ENCODE measurements around the gene BTBD17.
A peak's percentile ranks its signal among the peaks of the same experiment; 100 is the strongest.

BTBD17 gene

DNA sequence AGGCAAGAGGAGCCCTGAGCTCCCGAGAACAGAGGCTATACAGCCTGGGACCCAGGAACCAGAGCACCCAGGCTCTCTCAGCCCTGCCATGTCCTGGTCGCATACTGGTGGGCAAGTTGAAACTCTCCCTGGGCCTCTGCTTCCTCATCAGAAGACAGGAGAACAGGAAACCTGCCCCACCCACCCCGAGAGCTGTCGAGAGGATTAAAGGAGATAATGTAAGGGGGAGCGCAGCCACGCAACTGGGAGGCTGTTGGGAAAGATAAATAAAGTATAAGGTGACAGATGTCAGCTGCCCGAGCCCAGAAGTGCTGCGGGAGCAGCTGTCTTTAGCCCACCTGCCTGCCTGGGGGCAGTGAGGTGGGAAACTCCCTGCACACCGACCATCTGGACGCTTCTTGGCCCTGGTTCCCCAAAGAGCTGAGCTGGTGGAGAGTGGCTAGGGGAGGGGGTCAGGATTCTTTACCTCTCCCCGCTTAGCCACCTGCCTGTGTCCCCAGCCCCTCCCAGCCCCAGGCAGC is 28.8 kb downstream of the BTBD17 start:
- DNase-seq (ENCODE audit: insufficient read length, low spot score) = no peak
- no peak for FAIRE-seq
- TF ChIP-seq POU2F2 (IDR thresholded peaks at IDR 0.05; ENCODE audit: low read depth, low read length) (no peak), POLR2AphosphoS5 (IDR thresholded peaks at IDR 0.05; ENCODE audit: low read depth, low read length) (no peak), SPI1 (IDR thresholded peaks at IDR 0.05; ENCODE audit: low read depth, low read length) (no peak), PAX5 (IDR thresholded peaks at IDR 0.05; ENCODE audit: insufficient read depth, low read length, severe bottlenecking) (no peak), POLR2A (IDR thresholded peaks at IDR 0.05; ENCODE audit: low read depth, low read length) (no peak), TAF1 (IDR thresholded peaks at IDR 0.05; ENCODE audit: low read depth, low read length) (no peak)

DNA sequence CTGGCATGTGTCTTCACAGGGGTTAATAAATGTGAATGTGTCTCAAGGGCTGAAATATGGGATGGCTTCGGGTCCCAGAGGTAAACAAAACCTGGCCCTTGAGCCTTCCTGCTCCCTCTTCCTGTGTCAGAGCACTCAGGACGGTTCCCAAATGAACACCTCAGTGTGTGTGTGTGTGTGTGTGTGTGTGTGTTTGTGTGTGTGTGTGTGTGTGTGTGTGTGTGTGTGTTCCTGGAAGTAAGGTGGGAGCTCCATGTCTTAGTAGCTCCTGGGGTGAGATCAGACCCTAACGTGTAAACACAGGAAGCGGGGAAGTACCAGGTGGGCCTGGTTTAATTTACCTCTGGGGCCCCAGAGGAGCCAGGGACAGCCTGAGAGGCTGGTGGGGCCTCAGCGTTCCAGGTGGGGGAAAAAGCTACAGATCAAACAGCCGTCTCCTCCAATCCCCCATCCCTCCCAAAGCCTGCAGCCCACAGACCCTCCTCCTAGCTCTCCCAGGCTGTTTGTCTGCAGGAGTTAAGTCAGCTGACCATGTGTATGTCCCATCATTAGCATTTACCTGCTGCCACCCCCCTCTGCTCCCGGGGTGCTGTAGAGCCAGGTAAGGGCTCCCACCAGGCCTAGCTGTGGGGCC is 29.5 kb downstream of the BTBD17 start:
- FAIRE-seq (peak; percentile 23), DNase-seq (ENCODE audit: insufficient read length, low spot score) (no peak)
- TF ChIP-seq PAX5 (IDR thresholded peaks at IDR 0.05; ENCODE audit: insufficient read depth, low read length, severe bottlenecking) (no peak), TAF1 (IDR thresholded peaks at IDR 0.05; ENCODE audit: low read depth, low read length) (no peak)

DNA sequence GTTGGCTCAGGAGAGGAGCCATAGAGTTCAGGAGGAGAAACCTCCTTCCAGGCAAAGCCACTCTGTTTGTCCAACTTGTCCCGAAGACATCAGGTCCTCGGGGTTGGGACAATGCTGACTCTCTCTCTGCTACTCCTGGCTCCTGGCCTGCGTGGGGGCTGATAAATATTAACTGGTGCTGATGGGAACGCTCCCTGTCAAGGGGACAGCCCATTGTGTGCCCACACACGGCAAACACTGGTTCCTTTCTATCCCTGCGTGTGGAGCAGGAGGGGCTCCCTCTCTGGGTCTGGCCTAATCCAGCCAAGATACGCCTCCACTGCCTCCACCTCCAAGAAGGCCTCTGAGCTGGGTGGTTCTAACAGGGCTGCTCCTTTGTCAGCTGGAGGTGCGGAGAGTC is 31.2 kb downstream of the BTBD17 start:
- TF ChIP-seq TAF1 (IDR thresholded peaks at IDR 0.05; ENCODE audit: low read depth, low read length) (no peak), POLR2A (IDR thresholded peaks at IDR 0.05; ENCODE audit: low read depth, low read length) (no peak), PAX5 (IDR thresholded peaks at IDR 0.05; ENCODE audit: insufficient read depth, low read length, severe bottlenecking) (no peak), POU2F2 (IDR thresholded peaks at IDR 0.05; ENCODE audit: low read depth, low read length) (no peak), POLR2AphosphoS5 (IDR thresholded peaks at IDR 0.05; ENCODE audit: low read depth, low read length) (no peak), SPI1 (IDR thresholded peaks at IDR 0.05; ENCODE audit: low read depth, low read length) (no peak)
- DNase-seq (ENCODE audit: insufficient read length, low spot score) (no peak), FAIRE-seq (no peak)

DNA sequence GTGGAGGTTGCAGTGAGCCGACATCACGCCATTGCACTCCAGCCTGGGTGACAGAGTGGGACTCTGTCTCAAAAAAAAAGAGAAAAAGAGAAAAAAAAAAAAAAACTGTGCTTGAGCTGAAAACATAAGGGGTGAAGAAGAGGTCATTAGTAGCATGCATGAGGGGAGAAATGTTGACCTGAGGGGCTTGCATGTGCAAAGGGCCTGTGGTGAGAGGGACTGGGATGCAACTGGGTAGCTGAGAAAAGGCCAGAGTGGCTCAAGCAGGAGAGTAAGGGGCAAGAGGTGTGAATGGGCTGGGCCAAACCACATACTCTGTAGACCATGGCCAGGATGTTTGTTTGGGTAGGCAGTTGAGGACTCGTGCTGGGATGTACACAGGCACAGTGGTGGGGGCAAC is 32.3 kb downstream of the BTBD17 start:
- DNase-seq (ENCODE audit: insufficient read length, low spot score) (no peak), FAIRE-seq (no peak)
- no peak for TF ChIP-seq SPI1 (IDR thresholded peaks at IDR 0.05; ENCODE audit: low read depth, low read length)
- no peak for TF ChIP-seq POU2F2 (IDR thresholded peaks at IDR 0.05; ENCODE audit: low read depth, low read length)
- TF ChIP-seq PAX5 (IDR thresholded peaks at IDR 0.05; ENCODE audit: insufficient read depth, low read length, severe bottlenecking) = no peak
- TF ChIP-seq POLR2A (IDR thresholded peaks at IDR 0.05; ENCODE audit: low read depth, low read length) = no peak
- no peak for TF ChIP-seq TAF1 (IDR thresholded peaks at IDR 0.05; ENCODE audit: low read depth, low read length)
- no peak for TF ChIP-seq POLR2AphosphoS5 (IDR thresholded peaks at IDR 0.05; ENCODE audit: low read depth, low read length)

DNA sequence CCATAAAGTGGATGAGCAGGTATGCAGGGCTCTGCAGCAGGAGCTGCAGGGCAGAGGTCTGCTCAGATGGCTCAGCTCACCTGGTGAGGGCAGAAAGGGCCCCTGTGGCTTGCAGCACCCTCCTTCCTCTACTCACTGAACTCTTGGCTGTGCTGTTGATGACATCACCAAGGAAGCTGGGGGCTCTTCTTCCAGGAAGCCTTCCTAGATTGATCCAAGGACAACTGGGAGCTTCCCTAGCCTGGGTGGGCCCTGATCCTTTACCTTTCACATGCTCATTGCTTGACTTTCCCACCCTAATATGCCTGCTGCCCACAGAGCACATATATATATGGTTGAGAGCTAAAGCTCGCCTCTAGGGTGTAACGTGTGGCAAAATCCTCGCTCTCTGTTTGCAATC is 33.2 kb downstream of the BTBD17 start:
- TF ChIP-seq PAX5 (IDR thresholded peaks at IDR 0.05; ENCODE audit: insufficient read depth, low read length, severe bottlenecking) (no peak), TAF1 (IDR thresholded peaks at IDR 0.05; ENCODE audit: low read depth, low read length) (no peak), POLR2AphosphoS5 (IDR thresholded peaks at IDR 0.05; ENCODE audit: low read depth, low read length) (no peak)
- FAIRE-seq = peak; percentile 16
- DNase-seq (ENCODE audit: insufficient read length, low spot score) = no peak

DNA sequence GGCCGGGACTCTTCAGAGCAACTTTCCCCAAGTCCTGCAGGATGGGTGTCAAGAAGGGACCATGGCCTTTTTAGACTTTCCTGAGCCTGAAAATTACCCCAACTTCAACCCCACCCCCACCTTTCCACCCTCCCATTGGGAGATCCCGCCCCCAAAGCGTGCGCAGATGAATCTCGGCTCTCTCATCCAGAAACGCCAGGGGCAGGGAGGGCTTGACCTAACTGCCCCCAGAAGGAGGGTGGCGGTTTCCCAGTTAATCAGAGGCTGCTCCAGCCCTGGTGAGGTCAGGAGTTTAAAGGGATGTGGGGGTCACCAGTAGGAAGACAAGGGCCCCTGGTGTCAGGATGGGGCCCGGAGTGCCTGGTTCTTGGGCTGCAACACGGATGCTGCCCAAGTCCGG is 35.2 kb downstream of the BTBD17 start:
- FAIRE-seq (no peak), DNase-seq (ENCODE audit: insufficient read length, low spot score) (no peak)
- TF ChIP-seq POU2F2 (IDR thresholded peaks at IDR 0.05; ENCODE audit: low read depth, low read length) (no peak), TAF1 (IDR thresholded peaks at IDR 0.05; ENCODE audit: low read depth, low read length) (no peak), POLR2AphosphoS5 (IDR thresholded peaks at IDR 0.05; ENCODE audit: low read depth, low read length) (no peak), POLR2A (IDR thresholded peaks at IDR 0.05; ENCODE audit: low read depth, low read length) (no peak), PAX5 (IDR thresholded peaks at IDR 0.05; ENCODE audit: insufficient read depth, low read length, severe bottlenecking) (no peak)

DNA sequence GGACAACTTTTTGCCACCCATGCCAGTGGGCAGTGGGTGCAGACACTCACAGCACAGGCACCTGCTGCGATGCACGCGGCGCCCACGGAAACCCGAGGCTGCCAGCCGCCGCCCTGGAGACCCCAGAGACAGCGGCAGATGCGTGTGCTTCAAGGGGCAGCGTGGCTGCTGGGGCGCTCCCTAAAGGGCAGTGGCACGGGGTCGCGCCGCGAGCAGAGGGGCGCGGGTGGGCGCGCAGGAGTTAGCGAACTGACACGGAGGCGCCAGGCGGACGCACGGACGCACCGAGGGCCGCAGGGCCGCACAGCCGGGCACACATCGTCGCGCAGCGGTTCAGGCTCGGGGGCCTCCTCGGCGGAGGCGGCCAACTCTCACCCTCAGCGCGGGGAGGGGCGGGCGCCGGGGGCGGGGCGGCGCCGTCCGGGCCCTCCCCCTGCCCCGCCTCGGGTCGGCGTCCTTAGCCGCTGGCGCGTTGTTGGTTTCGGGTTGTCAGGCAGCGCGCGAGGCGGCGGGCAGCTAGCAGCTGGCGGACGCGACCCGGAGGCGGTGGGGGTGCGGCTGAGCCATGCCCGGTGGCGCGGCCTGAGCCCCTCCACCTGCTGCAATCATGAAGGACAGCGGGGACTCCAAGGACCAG is 35.8 kb downstream of the BTBD17 start, which contains the start of gene KIF19:
Gene KIF19, plus strand, starts transcription at position 484 of the 637 bp plus-strand sequence. Its CDS starts 124 bp downstream, at position 608.
- DNase-seq (ENCODE audit: insufficient read length, low spot score) = peak; percentile 95
- peak; percentile 92 for FAIRE-seq

DNA sequence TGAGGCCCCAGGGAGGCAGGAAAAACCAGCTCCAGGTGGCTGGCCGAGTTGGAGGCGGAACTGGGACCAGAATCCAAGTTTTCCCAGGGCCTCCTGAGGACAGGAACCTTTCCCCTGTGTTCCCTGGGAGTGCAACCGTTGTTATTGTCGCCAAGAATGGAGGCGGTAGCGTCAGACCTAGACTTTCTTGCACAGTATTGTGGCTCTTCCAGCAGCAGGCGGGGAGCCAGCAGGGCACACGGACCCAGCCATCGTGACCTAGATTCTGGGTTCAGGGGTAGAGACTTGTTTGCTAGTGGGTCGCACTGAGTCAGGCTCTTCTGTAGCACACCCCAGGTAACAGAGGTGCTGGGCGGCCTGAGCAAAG is 36.3 kb downstream of the BTBD17 start:
- DNase-seq (ENCODE audit: insufficient read length, low spot score) (no peak), FAIRE-seq (peak; percentile 58)
- TF ChIP-seq POLR2A (IDR thresholded peaks at IDR 0.05; ENCODE audit: low read depth, low read length) = no peak
- no peak for TF ChIP-seq POU2F2 (IDR thresholded peaks at IDR 0.05; ENCODE audit: low read depth, low read length)
- TF ChIP-seq TAF1 (IDR thresholded peaks at IDR 0.05; ENCODE audit: low read depth, low read length) = no peak

More for the DNA sequence above, 35.8 kb downstream of the BTBD17 start, which contains the start of gene KIF19:
- TF ChIP-seq TAF1 (IDR thresholded peaks at IDR 0.05; ENCODE audit: low read depth, low read length) = no peak
- TF ChIP-seq POLR2AphosphoS5 (IDR thresholded peaks at IDR 0.05; ENCODE audit: low read depth, low read length) = no peak

DNA sequence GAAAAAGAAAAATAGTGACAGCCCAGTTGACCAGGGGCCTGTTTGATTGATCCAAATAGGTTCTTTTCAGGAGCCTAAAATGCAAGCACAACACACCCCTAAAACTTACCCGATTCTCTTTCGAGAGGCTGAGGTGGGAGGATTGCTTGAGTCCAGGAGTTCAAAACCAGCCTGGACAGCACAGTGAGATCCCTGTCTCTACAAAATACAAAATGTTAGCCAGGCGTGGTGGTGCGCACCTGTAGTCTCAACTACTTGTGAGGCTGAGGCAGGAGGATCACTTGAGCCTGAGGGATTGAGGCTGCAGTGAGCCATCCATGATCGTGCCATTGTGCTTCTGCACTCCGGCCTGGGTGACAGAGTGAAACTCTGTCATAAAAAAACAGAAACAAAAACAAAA is 37.1 kb downstream of the BTBD17 start:
- TF ChIP-seq TAF1 (IDR thresholded peaks at IDR 0.05; ENCODE audit: low read depth, low read length) (no peak), POLR2A (IDR thresholded peaks at IDR 0.05; ENCODE audit: low read depth, low read length) (no peak), SPI1 (IDR thresholded peaks at IDR 0.05; ENCODE audit: low read depth, low read length) (no peak), POLR2AphosphoS5 (IDR thresholded peaks at IDR 0.05; ENCODE audit: low read depth, low read length) (no peak), PAX5 (IDR thresholded peaks at IDR 0.05; ENCODE audit: insufficient read depth, low read length, severe bottlenecking) (no peak), POU2F2 (IDR thresholded peaks at IDR 0.05; ENCODE audit: low read depth, low read length) (no peak)
- FAIRE-seq (no peak), DNase-seq (ENCODE audit: insufficient read length, low spot score) (no peak)

DNA sequence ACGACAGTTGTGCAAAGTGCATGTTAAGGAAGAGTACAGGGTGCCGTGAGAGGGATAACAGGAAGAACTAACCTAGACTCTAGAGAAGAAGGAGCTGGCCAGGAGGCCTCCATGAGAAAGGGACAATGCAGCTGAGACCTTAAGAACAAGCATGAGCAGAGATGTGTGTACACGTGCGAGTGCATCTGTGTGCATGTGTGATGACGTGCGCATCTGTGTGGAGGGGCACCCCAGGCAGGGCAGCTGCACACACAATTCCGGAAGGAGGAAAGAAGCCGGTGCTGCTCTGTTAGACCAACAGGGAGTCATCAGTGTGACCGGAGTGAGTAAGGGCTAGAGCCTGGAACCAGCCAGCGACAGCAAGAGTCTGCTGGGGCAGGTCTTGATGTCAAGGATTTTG is 43.3 kb downstream of the BTBD17 start:
- no peak for DNase-seq (ENCODE audit: insufficient read length, low spot score)
- TF ChIP-seq POU2F2 (IDR thresholded peaks at IDR 0.05; ENCODE audit: low read depth, low read length) = no peak
- no peak for TF ChIP-seq SPI1 (IDR thresholded peaks at IDR 0.05; ENCODE audit: low read depth, low read length)
- no peak for TF ChIP-seq TAF1 (IDR thresholded peaks at IDR 0.05; ENCODE audit: low read depth, low read length)
- no peak for TF ChIP-seq POLR2A (IDR thresholded peaks at IDR 0.05; ENCODE audit: low read depth, low read length)
- TF ChIP-seq POLR2AphosphoS5 (IDR thresholded peaks at IDR 0.05; ENCODE audit: low read depth, low read length) = no peak
- no peak for TF ChIP-seq PAX5 (IDR thresholded peaks at IDR 0.05; ENCODE audit: insufficient read depth, low read length, severe bottlenecking)
- FAIRE-seq = no peak
